ENCODE measurements around the gene RTN4RL1. TPM values are rescaled to one million over a fixed set of nuclear protein-coding genes. Genes with fewer than 3 reads are reported as not detected.

RTN4RL1 gene
- total and polyA plus RNA-seq, 9 of the 15 experiments (the other 6 are each of a cell fraction or from before 2014, with no cell fraction given): 0.04 to 0.06 (median 0.04) TPM; not detected in 5

- no peaks in the 10 kb centered on the region for H3K79me2 ChIP-seq (ENCODE audit: control insufficient read depth, insufficient read depth, low read length)
- no peak overlapping the region for H3K27ac ChIP-seq (ENCODE audit: extremely low read depth, low read depth, low read length)
- no peaks in the 10 kb centered on the region for H4K20me1 ChIP-seq (replicated peaks; ENCODE audit: control insufficient read depth, insufficient read depth, low read length)
- 18% methylated on average over 7 of the region's 14 CpGs for WGBS (ENCODE audit: insufficient coverage, low coverage, missing lambda C conversion rate)
- no peak for FAIRE-seq
- intact Hi-C loops (cut with micrococcal nuclease): no loop called here
- peaks cover 0 to 8% of the 10 kb centered on the region in 2 experiments; a peak in 2 of 5 replicates for H3K4me1 ChIP-seq (replicated peaks in 1 of 2; ENCODE audit: control insufficient read depth in 2 of 2, insufficient read depth in 2 of 2, low read length in 2 of 2)
- no peaks in the 10 kb centered on the region for H3K9me1 ChIP-seq (ENCODE audit: control insufficient read depth, insufficient read depth, low read length)
- CTCF ChIA-PET (ENCODE audit: low intra/inter-chr PET ratio): no interaction called here
- no peak overlapping the region for H3K4me2 ChIP-seq (ENCODE audit: insufficient read depth, low read length)
- H2AFZ ChIP-seq (ENCODE audit: low read depth, low read length): no peak overlapping the region
- no TSS peak for BruUV-seq (replicated peaks)
- POLR2A ChIA-PET: interaction anchor here (0.7 kb wide), 1 partner anchor 11 kb away, joined by 4 read pairs; no protein-coding TSS in a partner anchor
- no peak overlapping the region for H3K4me3 ChIP-seq
- no peaks in the 10 kb centered on the region for H3K36me3 ChIP-seq (ENCODE audit: control insufficient read depth, insufficient read depth, low read length)
- ATAC-seq: no peak
- no peak overlapping the region for H3K9ac ChIP-seq (ENCODE audit: insufficient read depth in 1 of 2, low read depth in 2 of 2, low read length in 2 of 2)
- DNase-seq (ENCODE audit: extremely low read depth in 1 of 4, low spot score in 3 of 4): no peak
- H3K9me3 ChIP-seq (replicated peaks; ENCODE audit: control insufficient read depth, insufficient read depth, low read depth, low read length): no peaks in the 10 kb centered on the region
- H3K27me3 ChIP-seq (ENCODE audit: control insufficient read depth in 2 of 2, insufficient read depth in 2 of 2, low read length in 2 of 2): peaks cover 0 to 38% of the 10 kb centered on the region in 2 experiments; a peak in 2 of 5 replicates
- in situ Hi-C loops (cut with MboI): no loop called here
- no peak for TF ChIP-seq MNT (conservative IDR thresholded peaks at IDR 0.05)
- TF ChIP-seq POLR2H (tag; IDR thresholded peaks at IDR 0.05; ENCODE audit: low read depth): no peak
- TF ChIP-seq FOXA1 (IDR thresholded peaks at IDR 0.05; ENCODE audit: borderline replicate concordance): no peak
- no peak for TF ChIP-seq MEIS2 (IDR thresholded peaks at IDR 0.05; ENCODE audit: partially characterized antibody)
- no peak for TF ChIP-seq CHCHD3 (CRISPR knock-in tag; IDR thresholded peaks at IDR 0.05)
- TF ChIP-seq RAD21 (CRISPR knock-in tag; conservative IDR thresholded peaks at IDR 0.05 in 1 of 2, IDR thresholded peaks at IDR 0.05 in 1 of 2): no peak
- TF ChIP-seq ZNF354B (CRISPR knock-in tag; IDR thresholded peaks at IDR 0.05): no peak
- TF ChIP-seq NR0B1 (IDR thresholded peaks at IDR 0.05; ENCODE audit: partially characterized antibody): no peak
- no peak for TF ChIP-seq ELF1 (tag; IDR thresholded peaks at IDR 0.05)
- TF ChIP-seq SMAD2 (IDR thresholded peaks at IDR 0.05; ENCODE audit: low read depth, low read length): no peak
- no peak for TF ChIP-seq TSHZ1 (CRISPR knock-in tag; IDR thresholded peaks at IDR 0.05)
- no peak for TF ChIP-seq NELFE (IDR thresholded peaks at IDR 0.05; ENCODE audit: insufficient read depth, insufficient read length)
- no peak for TF ChIP-seq ZNF174 (CRISPR knock-in tag; IDR thresholded peaks at IDR 0.05)
- no peak for TF ChIP-seq SETDB1 (IDR thresholded peaks at IDR 0.05; ENCODE audit: low read length)
- no peak for TF ChIP-seq POLR3A (IDR thresholded peaks at IDR 0.05; ENCODE audit: borderline replicate concordance, extremely low read depth, insufficient read depth, insufficient read length)
- no peak for TF ChIP-seq GMEB1 (CRISPR knock-in tag; IDR thresholded peaks at IDR 0.05)
These were observed 76.7 kb downstream of the RTN4RL1 start for GRCh38 chr17:1948517-1948825.
